Brain microvascular endothelial cell (primary cell): ENCODE measurements around the gene TMEM87A.

Experiments used
- DNase-seq: peaks from one replicate; pipeline ENCODE4 v3.0.0-alpha.2; 2020
- H3K27ac ChIP-seq: fragments of 250-450 bp; sonication (Bioruptor Pico); 2 replicates; pipeline ENCODE4 v1.5.1; 2020; ENCODE audit warnings: mild to moderate bottlenecking, moderate library complexity
- H3K27me3 ChIP-seq: fragments of 250-450 bp; sonication (Bioruptor Pico); replicated peaks from 2 replicates; pipeline ENCODE4 v1.5.1; 2020; ENCODE audit warnings: mild to moderate bottlenecking
- H3K36me3 ChIP-seq: fragments of 250-450 bp; sonication (Bioruptor Pico); replicated peaks from 2 replicates; pipeline ENCODE4 v1.5.1; 2020; ENCODE audit warnings: mild to moderate bottlenecking
- H3K4me3 ChIP-seq: 2 replicates; pipeline ENCODE4 v1.5.1; 2011; ENCODE audit warnings: low read depth, mild to moderate bottlenecking, control low read depth, low read length, moderate library complexity
- in situ Hi-C: cut with HindIII; loops from 2 replicates; pipeline ENCODE4 v1.10.0; 2017; ENCODE audit warnings: low sequenced_read_pairs, low pct_ligation_motif_present
- TF ChIP-seq, protein P1 (sequence below): IDR thresholded peaks from 2 replicates; pipeline ENCODE4 v1.5.1; 2011; ENCODE audit warnings: low read depth, mild to moderate bottlenecking, moderate library complexity, low read length, control low read depth, inconsistent platforms; ENCODE audit errors: missing control alignments

TMEM87A gene

GRCh38 chr15:42276762-42277161 is 3.5 kb upstream of the TMEM87A start:
- in situ Hi-C loops, result no loop called here
- Histone ChIP-seq H3K27me3 (no peaks in the 10 kb centered on the region), H3K4me3 (no peak overlapping the region), H3K27ac (no peak overlapping the region), H3K36me3 (peaks cover 5% of the 10 kb centered on the region)
- no peak for DNase-seq
- TF ChIP-seq, protein P1, sequence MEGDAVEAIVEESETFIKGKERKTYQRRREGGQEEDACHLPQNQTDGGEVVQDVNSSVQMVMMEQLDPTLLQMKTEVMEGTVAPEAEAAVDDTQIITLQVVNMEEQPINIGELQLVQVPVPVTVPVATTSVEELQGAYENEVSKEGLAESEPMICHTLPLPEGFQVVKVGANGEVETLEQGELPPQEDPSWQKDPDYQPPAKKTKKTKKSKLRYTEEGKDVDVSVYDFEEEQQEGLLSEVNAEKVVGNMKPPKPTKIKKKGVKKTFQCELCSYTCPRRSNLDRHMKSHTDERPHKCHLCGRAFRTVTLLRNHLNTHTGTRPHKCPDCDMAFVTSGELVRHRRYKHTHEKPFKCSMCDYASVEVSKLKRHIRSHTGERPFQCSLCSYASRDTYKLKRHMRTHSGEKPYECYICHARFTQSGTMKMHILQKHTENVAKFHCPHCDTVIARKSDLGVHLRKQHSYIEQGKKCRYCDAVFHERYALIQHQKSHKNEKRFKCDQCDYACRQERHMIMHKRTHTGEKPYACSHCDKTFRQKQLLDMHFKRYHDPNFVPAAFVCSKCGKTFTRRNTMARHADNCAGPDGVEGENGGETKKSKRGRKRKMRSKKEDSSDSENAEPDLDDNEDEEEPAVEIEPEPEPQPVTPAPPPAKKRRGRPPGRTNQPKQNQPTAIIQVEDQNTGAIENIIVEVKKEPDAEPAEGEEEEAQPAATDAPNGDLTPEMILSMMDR, result no peak

DNA sequence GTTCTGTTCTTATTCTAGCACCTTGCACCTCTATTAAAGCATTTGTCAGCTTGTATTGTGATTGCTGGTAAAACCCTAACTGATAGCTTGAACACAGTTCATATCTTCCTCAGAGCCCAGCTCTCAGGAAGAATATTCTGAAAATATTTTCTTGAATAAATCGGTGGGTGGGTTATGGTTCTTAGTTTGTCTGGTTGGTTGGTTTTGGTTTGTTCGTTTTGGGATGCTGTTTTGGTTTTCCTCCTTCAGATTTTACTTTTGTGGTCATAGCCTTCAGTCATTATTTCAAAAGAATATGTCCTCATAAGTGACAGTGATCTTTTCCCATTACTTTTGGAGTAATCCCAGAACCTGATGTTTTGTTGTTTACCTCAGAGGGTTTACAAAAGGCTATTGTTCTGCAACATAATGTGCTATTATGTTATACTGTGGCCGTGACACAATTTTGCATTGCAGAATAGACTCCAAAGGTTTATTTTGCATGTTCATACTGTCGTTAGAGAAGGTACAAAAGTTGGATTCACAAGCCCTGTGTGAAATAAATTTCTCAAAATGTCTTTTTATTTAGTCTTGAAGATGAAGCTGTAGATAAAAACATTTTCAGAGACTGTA is 2.7 kb upstream of the TMEM87A start:
- in situ Hi-C loops, result no loop called here
- no peak for DNase-seq
- Histone ChIP-seq H3K27ac (peak overlapping the region; percentile 99), H3K4me3 (peak overlapping the region; percentile 15), H3K27me3 (no peaks in the 10 kb centered on the region), H3K36me3 (no peaks in the 10 kb centered on the region)
- TF ChIP-seq, protein P1, result no peak

DNA sequence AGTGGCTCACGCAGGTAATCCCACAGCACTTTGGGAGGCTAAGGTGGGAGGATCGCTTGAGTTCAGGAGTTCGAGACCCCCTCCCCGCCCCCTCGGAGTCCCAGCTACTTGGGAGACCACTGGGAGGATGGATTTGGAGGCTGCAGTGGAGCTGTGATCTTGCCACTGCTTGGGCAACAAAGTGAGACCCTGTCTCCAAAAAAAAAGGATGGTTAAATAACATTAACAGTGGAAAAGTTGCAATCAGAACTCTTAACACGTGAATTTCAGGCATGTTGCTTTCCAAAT is 1.4 kb upstream of the TMEM87A start:
- in situ Hi-C loops, result no loop called here
- H3K36me3 ChIP-seq, result no peaks in the 10 kb centered on the region
- H3K27ac ChIP-seq, result peak overlapping the region; percentile 99
- H3K4me3 ChIP-seq, result peak overlapping the region; percentile 92
- TF ChIP-seq, protein P1, result no peak
- DNase-seq, result no peak
- no peaks in the 10 kb centered on the region for H3K27me3 ChIP-seq

- in situ Hi-C loops, result no loop called here
- DNase-seq, result peak; percentile 65
- Histone ChIP-seq H3K36me3 (no peaks in the 10 kb centered on the region), H3K27ac (peak overlapping the region; percentile 99), H3K4me3 (peak overlapping the region; percentile 92), H3K27me3 (no peaks in the 10 kb centered on the region)
- TF ChIP-seq, protein P1, result no peak
Observed at GRCh38 chr15:42273900-42274701, 868 bp upstream of the TMEM87A start.

- peak overlapping the region; percentile 18 for H3K4me3 ChIP-seq
Observed at GRCh38 chr15:42270996-42271395, 2.2 kb downstream of the TMEM87A start.

More at GRCh38 chr15:42270996-42271395, 2.2 kb downstream of the TMEM87A start:
- peaks cover 16% of the 10 kb centered on the region for H3K36me3 ChIP-seq
- no peak overlapping the region for H3K27ac ChIP-seq
- TF ChIP-seq, protein P1, result no peak
- in situ Hi-C loops, result no loop called here
- H3K27me3 ChIP-seq, result no peaks in the 10 kb centered on the region
- no peak for DNase-seq
